HG03045 (cell line): ENCODE data around the gene TP53I3.
A peak's percentile ranks its signal among the peaks of the same experiment; 100 is the strongest.
"Not testable (repeated sequence)": the region's sequence is repeated elsewhere in the genome, so short reads cannot be mapped to it uniquely, and the experiment has no call there.

Source experiments
- ATAC-seq: cut with Tn5 transposase; IDR thresholded peaks from one replicate; pipeline ENCODE4 v1.9.1; 2021; ENCODE audit warnings: mild to moderate bottlenecking, moderate library complexity; ENCODE audit not compliant: unreplicated experiment

The TP53I3 gene

GRCh38 chr2:24058564-24059271 lies 25.9 kb downstream of the TP53I3 start:
- no peak for ATAC-seq

DNA sequence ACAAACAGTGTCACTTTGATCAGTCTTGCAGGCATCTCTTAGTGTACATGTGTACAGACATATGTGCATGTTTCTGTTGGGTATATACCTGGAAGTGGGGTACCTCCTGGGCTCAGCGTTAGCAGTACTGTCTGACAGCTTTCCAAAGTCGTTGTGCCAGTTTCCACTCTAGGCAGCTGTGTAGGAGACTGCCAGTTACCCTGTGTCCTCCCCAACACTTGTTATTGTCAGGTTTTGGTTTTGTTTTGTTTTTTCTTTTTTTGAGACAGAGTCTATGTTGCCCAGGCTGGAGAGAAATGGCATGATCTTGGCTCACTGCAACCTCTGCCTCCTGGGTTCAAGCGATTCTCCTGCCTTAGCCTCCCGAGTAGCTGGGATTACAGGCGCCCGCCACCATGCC lies 28.9 kb downstream of the TP53I3 start:
- ATAC-seq = no peak

DNA sequence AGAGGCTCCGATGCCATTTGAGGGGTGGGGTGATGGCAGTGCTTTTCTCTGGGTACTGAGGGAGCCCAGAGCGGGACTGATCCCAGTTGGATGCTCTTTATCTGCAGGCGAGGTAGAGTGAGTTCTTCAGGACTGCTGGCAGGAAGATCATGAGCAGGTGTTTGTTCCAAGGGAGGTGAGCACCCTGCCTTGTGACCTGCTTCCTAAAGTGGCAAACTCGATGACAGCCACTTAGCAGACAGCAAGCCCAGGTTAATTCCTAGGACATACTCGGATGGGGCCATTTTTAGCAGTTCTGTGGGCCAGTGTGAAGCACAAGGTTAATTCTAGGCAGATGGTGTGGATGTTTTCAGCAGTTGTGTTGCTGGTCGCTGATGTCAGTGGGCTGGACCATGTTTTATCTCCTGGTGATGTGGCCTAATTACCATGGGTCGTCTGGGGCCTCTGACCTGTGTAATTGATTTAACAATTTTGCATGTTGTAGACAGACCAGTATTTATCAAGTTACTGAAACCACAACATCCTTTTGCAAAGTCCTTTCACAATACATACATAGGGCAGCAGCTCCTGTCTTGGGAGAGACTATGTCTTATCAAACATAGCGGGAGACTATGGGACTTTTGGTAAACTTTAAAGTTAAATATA lies 30.1 kb downstream of the TP53I3 start:
- no peak for ATAC-seq

DNA sequence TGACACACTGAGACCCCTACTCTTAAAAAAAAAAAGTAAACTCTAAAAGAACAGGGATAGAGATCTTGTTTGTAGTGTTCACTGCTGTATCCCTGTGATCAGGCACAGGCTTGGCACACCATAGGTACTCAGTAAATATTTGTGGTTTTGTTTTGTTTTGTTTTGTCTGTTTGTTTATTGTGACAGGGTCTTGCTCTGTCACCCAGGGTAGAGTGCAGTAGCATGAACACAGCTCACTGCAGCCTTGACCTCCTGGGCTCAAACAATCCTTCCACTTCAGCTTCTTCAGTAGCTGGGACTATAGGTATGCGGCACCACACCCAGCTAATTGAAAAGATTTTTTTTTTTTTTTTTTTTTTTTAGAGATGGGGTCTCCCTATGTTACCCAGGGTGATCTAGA lies 31.7 kb downstream of the TP53I3 start:
- ATAC-seq = no peak

DNA sequence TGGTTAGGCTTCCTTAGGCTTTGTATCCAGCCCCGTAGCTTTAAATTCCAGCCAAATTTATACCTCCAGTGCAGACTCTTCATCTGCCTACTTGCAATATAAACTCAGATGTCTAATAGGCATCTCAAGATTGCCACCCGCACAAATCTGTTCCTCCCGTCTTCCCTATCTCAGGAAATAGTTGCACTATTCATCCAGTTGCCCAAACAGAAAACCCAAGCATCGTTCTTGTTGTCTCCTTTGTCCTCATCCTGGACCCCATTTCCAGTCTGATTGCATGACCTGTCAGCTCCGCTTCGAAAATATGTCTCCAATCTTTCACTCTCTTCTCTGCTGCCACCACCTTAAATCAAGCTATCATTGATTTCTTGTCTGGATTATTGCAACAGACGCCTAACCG lies 32.8 kb downstream of the TP53I3 start:
- no peak for ATAC-seq

DNA sequence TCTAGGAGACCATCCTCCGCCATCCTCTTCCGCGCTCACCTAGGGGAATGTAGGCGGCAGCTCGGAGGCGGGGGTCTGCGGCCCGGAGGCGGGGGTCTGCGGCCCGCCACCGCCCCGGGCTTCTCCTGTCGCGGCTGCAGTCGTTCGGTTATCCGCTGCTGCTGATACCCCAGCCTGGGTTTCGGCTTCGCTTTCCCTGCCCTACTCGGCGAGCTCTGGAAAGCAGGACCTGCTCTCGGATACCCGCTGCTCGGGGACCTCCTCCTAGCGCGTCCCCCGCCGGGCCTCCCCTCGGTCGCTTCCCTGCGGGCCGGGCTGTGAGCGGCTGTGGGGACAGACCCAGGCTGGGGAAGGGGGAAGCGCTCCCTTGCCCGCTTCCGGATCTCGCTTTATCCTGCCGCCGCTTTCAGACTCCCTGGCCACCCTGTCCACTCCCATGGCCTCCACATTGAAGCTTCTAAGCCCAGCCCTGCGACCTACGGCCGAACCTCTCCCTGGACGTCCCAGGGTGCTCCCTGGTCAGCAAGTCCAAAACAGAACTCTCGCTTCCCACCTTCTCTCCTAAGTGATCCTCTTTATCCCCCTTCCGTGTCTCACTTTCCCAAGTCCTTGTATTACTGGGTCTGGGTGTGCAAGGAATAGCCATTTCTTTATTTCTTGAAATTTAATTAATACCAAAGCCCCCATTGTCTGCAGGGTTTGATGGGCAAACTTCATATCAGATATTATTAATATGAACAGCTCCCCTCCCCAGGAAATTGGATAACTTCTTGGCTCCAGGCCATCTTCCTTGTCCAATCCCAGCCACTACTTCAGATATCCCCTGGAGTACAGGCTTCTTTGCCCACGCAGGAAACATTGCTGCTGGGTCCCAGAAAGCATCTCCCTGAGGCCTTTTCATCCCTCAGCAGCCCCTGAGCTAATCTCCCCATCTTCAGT lies 34.3 kb downstream of the TP53I3 start:
- no peak for ATAC-seq

DNA sequence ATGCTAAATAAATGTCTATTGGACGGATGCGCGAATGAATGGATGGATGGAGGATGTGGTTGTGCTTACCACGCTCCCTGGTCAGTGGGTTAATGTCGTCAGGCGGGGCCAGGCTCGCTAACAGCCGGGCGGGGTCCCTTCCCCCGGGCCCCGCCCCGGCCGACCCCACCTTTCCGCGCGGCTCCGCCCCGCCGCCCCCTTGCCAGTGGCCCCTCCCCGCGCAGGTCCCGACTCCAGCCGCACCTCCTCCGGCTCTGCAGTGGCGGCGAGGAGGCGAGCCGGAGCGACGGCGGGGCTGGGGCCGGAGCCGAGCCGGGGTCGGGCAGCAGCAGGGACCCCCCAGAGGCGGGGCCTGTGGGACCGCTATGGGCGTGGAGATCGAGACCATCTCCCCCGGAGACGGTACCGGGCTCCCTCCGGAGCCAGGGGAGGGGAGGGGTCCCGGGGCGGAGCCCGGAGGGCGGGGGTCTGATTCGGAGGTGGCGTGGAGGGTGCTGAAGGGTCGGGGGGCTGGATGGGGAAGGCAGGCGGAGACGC lies 35.1 kb downstream of the TP53I3 start, which contains the start of gene FKBP1B:
Gene FKBP1B (plus strand): TSS at position 257 of the 537 bp plus-strand sequence. CDS start 109 bp downstream, at position 366.
- no peak for ATAC-seq

GRCh38 chr2:24048769-24049484 lies 35.7 kb downstream of the TP53I3 start:
- no peak for ATAC-seq

GRCh38 chr2:24047703-24048033 lies 37.0 kb downstream of the TP53I3 start:
- ATAC-seq = no peak

- peak; percentile 98 for ATAC-seq
Measured at GRCh38 chr2:24046930-24047702, 37.5 kb downstream of the TP53I3 start, which contains the start of gene WDCP. Gene WDCP (minus strand): TSS chr2:24047391. CDS start chr2:24039494, 7,897 bp downstream.

GRCh38 chr2:24046599-24046929 lies 38.1 kb downstream of the TP53I3 start:
- ATAC-seq = no peak

- no peak for ATAC-seq
Measured at GRCh38 chr2:24045511-24046508, 38.8 kb downstream of the TP53I3 start.

DNA sequence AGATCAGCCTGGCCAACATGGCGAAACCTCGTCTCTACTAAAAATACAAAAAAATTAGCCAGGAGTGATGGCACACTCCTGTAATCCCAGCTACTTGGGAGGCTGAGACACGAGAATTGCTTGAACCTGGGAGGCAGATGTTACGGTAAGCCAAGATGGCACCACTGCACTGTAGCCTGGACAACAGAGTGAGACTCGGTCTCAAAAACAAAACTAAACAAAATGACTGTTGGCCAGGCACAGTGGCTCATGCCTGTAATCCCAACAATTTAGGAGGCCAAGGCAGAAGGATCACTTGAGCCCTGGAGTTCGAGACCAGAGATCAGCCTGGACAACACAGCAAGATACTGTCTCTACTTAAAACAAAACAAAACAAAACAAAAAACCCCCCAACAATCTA lies 41.5 kb downstream of the TP53I3 start:
- not testable (repeated sequence) for ATAC-seq

DNA sequence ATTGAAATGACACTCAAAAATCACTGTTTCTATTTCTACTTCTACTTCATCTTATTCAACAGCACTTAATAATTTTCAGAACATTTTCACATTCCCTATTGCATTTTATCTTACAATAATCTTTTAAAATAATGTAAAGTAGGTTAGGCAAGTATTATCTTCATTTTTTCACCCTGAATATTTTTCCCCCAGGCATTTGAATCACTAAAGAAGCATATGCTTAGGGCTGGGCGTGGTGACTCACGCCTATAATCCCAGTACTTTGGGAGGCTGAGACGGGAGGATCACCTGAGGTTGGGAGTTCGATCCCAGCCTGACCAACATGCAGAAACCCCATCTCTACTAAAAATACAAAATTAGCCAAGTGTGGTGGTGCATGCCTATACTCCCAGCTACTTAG lies 44.1 kb downstream of the TP53I3 start:
- ATAC-seq = no peak

DNA sequence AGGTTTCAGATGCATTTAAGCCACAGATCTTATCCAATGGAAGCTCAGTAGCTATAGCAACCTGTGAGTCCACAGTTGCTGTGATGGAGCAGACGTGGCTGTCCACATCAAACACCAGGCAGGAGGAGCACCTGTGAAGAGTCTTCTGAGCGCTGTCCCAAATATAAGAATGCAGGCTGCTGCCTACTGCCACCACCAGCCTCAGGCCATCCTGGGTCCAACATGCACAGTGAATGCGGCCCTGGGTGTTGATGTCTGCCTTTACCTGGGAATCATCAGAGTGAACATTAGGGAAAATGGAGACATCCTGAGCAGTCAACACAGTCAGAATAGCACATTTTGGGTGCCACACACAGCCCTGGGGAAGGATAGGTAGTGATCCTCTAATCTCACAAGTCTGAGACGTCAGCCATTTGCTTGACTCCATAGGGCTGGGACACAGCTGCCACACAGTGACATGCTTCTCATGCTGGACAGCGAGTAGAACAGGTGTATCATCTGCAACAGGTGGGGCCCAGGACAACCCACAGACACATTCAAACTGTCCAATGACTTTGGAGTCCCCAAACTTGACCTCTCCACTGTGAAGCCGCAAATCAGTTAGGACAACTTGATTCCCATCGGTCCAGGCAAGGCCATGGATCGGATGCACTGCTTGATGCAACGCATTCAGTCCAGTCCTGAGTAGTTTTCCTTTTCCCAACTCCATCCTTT lies 45.7 kb downstream of the TP53I3 start:
- no peak for ATAC-seq
